Measurements from ENCODE around the gene FAM180A.

FAM180A gene

GRCh38 chr7:135729230-135729629 is 19.4 kb downstream of the FAM180A start:
- no peak for TF ChIP-seq CTCF (IDR thresholded peaks at IDR 0.05; ENCODE audit: low read depth, low read length)
- no peak overlapping the region for H3K4me3 ChIP-seq (ENCODE audit: low read depth, low read length)

- no peak for TF ChIP-seq CTCF (IDR thresholded peaks at IDR 0.05; ENCODE audit: low read depth, low read length)
- H3K4me3 ChIP-seq (ENCODE audit: low read depth, low read length): no peak within 1 kb of the TSS
Measured at GRCh38 chr7:135728136-135728669, 20.4 kb downstream of the FAM180A start, which contains the start of gene SLC13A4. Gene SLC13A4, minus strand, starts transcription at chr7:135728186. Its CDS starts 690 bp downstream, at chr7:135727496.

GRCh38 chr7:135726911-135727673 is 21.5 kb downstream of the FAM180A start:
- H3K4me3 ChIP-seq (ENCODE audit: low read depth, low read length): no peak overlapping the region
- TF ChIP-seq CTCF (IDR thresholded peaks at IDR 0.05; ENCODE audit: low read depth, low read length): no peak

GRCh38 chr7:135726276-135726788 is 22.3 kb downstream of the FAM180A start:
- no peak overlapping the region for H3K4me3 ChIP-seq (ENCODE audit: low read depth, low read length)
- TF ChIP-seq CTCF (IDR thresholded peaks at IDR 0.05; ENCODE audit: low read depth, low read length): no peak

GRCh38 chr7:135723411-135723810 is 25.2 kb downstream of the FAM180A start:
- TF ChIP-seq CTCF (IDR thresholded peaks at IDR 0.05; ENCODE audit: low read depth, low read length): no peak

GRCh38 chr7:135721198-135721820 is 27.3 kb downstream of the FAM180A start:
- no peak for TF ChIP-seq CTCF (IDR thresholded peaks at IDR 0.05; ENCODE audit: low read depth, low read length)
- no peak overlapping the region for H3K4me3 ChIP-seq (ENCODE audit: low read depth, low read length)

More at GRCh38 chr7:135723411-135723810, 25.2 kb downstream of the FAM180A start:
- no peak overlapping the region for H3K4me3 ChIP-seq (ENCODE audit: low read depth, low read length)

GRCh38 chr7:135719688-135720087 is 28.9 kb downstream of the FAM180A start:
- H3K4me3 ChIP-seq (ENCODE audit: low read depth, low read length): no peak overlapping the region
- TF ChIP-seq CTCF (IDR thresholded peaks at IDR 0.05; ENCODE audit: low read depth, low read length): no peak

All from WI38 (cell line).